Right lobe of liver (tissue), 6 donors: ENCODE results near the gene CEP63. TPM values are rescaled to one million over a fixed set of nuclear protein-coding genes. Genes with fewer than 3 reads are reported as not detected.
A peak's percentile ranks its signal among the peaks of the same experiment; 100 is the strongest.

Source experiments
- ATAC-seq, 4 donors: fragments of 200-7000 bp; cut with Tn5 transposase; one replicate each; pipeline ENCODE4 v1.9.1; 2020; ENCODE audit warnings: mild to moderate bottlenecking in 4 of 4, moderate library complexity in 4 of 4
- DNase-seq, 3 donors: peaks; one replicate each; pipeline ENCODE4 v3.0.0-alpha.2; 2020
- H3K27ac ChIP-seq, 3 donors: fragments of 200-600 bp; one replicate each; pipeline ENCODE4 v1.8.0; 2022
- H3K27me3 ChIP-seq, 2 donors: fragments of 200-600 bp; one replicate each; pipeline ENCODE4 v1.8.0; 2022
- H3K36me3 ChIP-seq, 4 donors: fragments of 200-600 bp; sonication (generic) in 1 of 4; one replicate each; pipeline versions ENCODE4 v1.5.1 to v1.8.0; 2017 to 2022; ENCODE audit warnings: control low read depth in 1 of 4
- H3K4me1 ChIP-seq, 4 donors: fragments of 200-600 bp; sonication (generic) in 1 of 4; one replicate each; pipeline versions ENCODE4 v1.5.1 to v1.8.0; 2017 to 2022; ENCODE audit warnings: control low read depth in 1 of 4
- H3K4me3 ChIP-seq, 3 donors: fragments of 200-600 bp; one replicate each; pipeline ENCODE4 v1.8.0; 2022
- H3K9me3 ChIP-seq, 4 donors: fragments of 200-600 bp; sonication (generic) in 1 of 4; one replicate each; pipeline versions ENCODE4 v1.5.1 to v1.8.0; 2017 to 2022; ENCODE audit warnings: control low read depth in 1 of 4
- CTCF ChIP-seq, 4 donors: fragments of 200-600 bp in 3 of 4; fragments of 450-650 bp in 1 of 4; IDR thresholded peaks; one replicate each; pipeline versions ENCODE4 v1.5.1 to v1.8.0; 2016 to 2022; ENCODE audit warnings: antibody characterized with exemption in 4 of 4, mild to moderate bottlenecking in 2 of 4
- POLR2A ChIP-seq: fragments of 450-650 bp; IDR thresholded peaks from one replicate; pipeline ENCODE4 v1.6.1; 2017; ENCODE audit warnings: antibody characterized with exemption, mild to moderate bottlenecking
- WGBS: methylation state at CpG from one replicate; pipeline ENCODE4 v1.1.6; 2018; ENCODE audit warnings: low coverage, low lambda C conversion rate; ENCODE audit not compliant: insufficient coverage; ENCODE audit errors: missing lambda C conversion rate; 5-methylcytosine and 5-hydroxymethylcytosine counted together
- intact Hi-C, 2 donors: fragments of 100-400 bp; cut with DNase I; formaldehyde crosslinking; loops; one replicate each; pipeline versions ENCODE4 v1.11.2 to v1.14.1; 2022
- total RNA-seq, 6 experiments: library from RNA; depleted of rRNA in 2 of 6; stranded (reverse); fragments of >200 nt in 2 of 6; fragmentation: NEBNext Ultra II Directional in 3 of 6; extraction: Animal tissue kit (Norgen Biotek cat#: 25700) in 3 of 6; gene quantifications; one replicate each; pipeline versions ENCODE4 v1.1.0 to v1.2.4, GENCODE V29; 2016 to 2023
- donor health status: DM: no; HTN: yes; CAD: no.
- donor health status: DM: no; HTN: no; CAD: no.
- donor health status: DM: no; HTN: no; CAD: no.
- donor health status: DM: no; HTN: yes; CAD: no.
- donor health status: DM: no; HTN: yes; CAD: no.

CEP63 gene
- total RNA-seq, 6 experiments from 2014 or later = 8.7 to 14.4 (median 9.1) TPM

DNA sequence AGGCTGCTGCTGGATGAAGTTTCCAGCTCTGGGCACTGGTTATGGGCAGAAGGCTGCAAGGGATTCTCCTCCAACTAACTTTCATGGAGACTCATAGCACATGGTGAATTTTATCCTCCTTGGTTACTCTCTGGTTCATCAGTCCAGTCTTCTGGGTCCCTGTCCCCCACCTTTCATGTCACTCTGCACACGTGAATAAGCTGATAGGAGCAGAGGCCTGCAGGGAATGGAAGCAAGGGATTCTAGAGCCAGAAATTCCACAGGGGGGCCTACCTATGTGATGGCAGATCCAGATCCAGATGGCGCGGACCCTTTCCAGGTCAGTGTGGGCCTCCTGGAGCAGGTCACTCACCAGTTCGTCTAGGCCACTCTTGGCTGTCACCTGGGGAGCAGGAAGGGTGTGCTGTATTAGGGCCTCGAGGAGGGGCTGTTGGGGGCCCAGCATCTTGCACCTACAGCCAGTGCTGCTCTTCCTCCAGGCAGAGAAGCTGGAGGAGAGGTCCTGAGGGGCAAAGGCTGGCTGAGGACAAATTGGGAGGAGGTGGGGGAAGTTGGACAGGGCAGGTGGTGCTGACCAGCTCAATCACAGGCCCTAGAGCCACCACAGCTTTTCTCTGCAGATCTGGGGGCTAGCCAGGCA lies 134.7 kb downstream of the CEP63 start:
- no peak for TF ChIP-seq POLR2A
- no peak for TF ChIP-seq CTCF (IDR thresholded peaks at IDR 0.05)
- no peak for DNase-seq
- 40% methylated on average over 1 of the region's 5 CpGs for WGBS
- Histone ChIP-seq H3K36me3 (no peaks in the 10 kb centered on the region), H3K4me3 (no peak overlapping the region), H3K4me1 (no peaks in the 10 kb centered on the region), H3K9me3 (no peaks in the 10 kb centered on the region), H3K27ac (no peak overlapping the region), H3K27me3 (no peaks in the 10 kb centered on the region)
- ATAC-seq = no peak
- intact Hi-C loops = no loop called here

GRCh38 chr3:134621854-134622253 lies 136.0 kb downstream of the CEP63 start:
- ATAC-seq = no peak
- Histone ChIP-seq H3K27ac (no peak overlapping the region), H3K4me1 (no peaks in the 10 kb centered on the region), H3K4me3 (no peak overlapping the region), H3K9me3 (no peaks in the 10 kb centered on the region), H3K27me3 (no peaks in the 10 kb centered on the region), H3K36me3 (no peaks in the 10 kb centered on the region)
- DNase-seq = no peak
- 77% methylated on average over 3 of the region's 3 CpGs for WGBS
- TF ChIP-seq POLR2A (no peak), CTCF (IDR thresholded peaks at IDR 0.05) (no peak)
- intact Hi-C loops = no loop called here

DNA sequence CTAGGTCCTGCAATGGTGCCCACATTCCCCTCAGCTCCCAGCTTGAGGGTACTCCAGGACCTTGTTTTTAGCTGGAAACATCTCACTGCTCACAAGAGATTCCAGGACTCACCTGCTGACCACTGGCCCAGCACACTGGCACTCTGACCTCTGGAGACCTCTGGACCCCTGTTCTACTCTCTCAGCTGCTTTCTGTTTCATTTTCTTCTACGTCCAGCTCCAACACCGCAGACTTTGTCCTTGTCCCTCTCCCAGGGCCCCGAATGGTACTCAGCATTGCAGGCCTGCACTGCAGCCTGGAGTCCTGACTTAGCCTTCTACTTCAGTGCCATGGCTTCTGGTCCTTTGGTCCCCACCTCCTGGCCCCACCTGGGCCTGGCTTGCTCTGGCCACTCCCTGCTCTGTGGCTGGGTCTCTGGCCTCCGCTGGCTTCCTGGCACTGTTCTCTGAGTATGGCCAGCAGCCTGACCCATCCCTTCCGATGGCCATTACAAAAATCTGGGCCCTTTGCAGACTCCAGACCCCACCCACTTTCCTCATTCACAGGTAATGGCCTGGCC lies 137.0 kb downstream of the CEP63 start:
- H3K27me3 ChIP-seq = no peaks in the 10 kb centered on the region
- H3K4me3 ChIP-seq = no peak overlapping the region
- TF ChIP-seq CTCF (IDR thresholded peaks at IDR 0.05) (no peak), POLR2A (no peak)
- DNase-seq = no peak
- H3K27ac ChIP-seq = no peak overlapping the region
- WGBS = 67% methylated on average over 3 of the region's 5 CpGs
- no peaks in the 10 kb centered on the region for H3K9me3 ChIP-seq
- intact Hi-C loops = no loop called here
- H3K36me3 ChIP-seq = no peaks in the 10 kb centered on the region
- no peaks in the 10 kb centered on the region for H3K4me1 ChIP-seq
- ATAC-seq = peak; percentile 50 to 84 (median 69)

DNA sequence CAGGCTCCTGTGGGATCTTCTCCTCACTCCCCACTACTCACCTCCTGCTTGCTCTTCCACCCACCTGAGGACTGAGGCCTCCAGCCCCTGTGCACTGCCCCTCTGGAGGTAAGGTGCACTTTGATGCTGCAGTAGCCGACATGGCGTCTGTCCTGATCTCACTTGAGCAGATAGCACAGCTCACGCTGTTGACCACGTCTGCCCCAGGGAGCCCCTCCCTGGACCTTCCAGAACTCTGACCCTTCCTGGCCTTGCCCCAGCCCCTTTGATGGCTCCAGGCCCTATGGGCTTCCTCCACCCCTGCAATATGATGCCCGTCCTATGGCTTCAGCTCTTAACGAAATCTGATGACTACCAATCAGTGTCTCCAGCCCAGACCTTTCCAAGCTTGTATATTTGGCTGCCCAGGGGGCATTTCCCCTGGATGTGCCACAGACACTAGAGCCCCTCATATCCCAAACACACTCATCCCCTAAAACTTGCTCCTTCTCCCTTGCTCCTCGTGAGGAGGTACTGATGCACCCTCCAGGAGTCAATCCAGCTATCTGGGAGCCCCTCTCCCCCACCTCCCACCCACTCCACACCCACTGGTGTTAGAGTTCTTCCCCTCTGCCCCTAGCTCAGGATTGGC lies 137.9 kb downstream of the CEP63 start:
- intact Hi-C loops = no loop called here
- WGBS = 92% methylated on average over 6 of the region's 7 CpGs
- no peak for ATAC-seq
- DNase-seq = no peak
- Histone ChIP-seq H3K36me3 (no peaks in the 10 kb centered on the region), H3K9me3 (no peaks in the 10 kb centered on the region), H3K4me1 (no peaks in the 10 kb centered on the region), H3K27ac (no peak overlapping the region), H3K27me3 (no peaks in the 10 kb centered on the region), H3K4me3 (no peak overlapping the region)
- no peak for TF ChIP-seq POLR2A
- TF ChIP-seq CTCF (IDR thresholded peaks at IDR 0.05) = no peak

Other genes starting within 250 kb of the CEP63 start
- 10 to 100 TPM; 15.9 to 28.5 (median 17.9) TPM for gene RYK, start 235.2 kb upstream of the CEP63 start, total RNA-seq
- 10 to 100 TPM; 18.0 to 33.3 (median 21.8) TPM for gene AMOTL2, start 111.6 kb upstream of the CEP63 start, total RNA-seq
- gene ANAPC13, start 72 bp upstream of the CEP63 start, total RNA-seq = 10 to 100 TPM; 23.1 to 46.6 (median 31.7) TPM
- gene KY, start 165.0 kb downstream of the CEP63 start, total RNA-seq = not detected